Stimulated activated CD4-positive, alpha-beta T cell treated with anti-CD3 and anti-CD28 coated beads, TNF-alpha, amount 100 ng/mL, for 1 hour (primary cell): ENCODE results near the gene BNIP1.

Experiments
- DNase-seq, 3 donors: peaks; one replicate each; pipeline ENCODE4 v3.0.0-alpha.2; 2020; ENCODE audit warnings: low read depth in 3 of 3, low spot score in 1 of 3

Gene BNIP1

GRCh38 chr5:173165177-173166016 lies 21.1 kb downstream of the BNIP1 start:
- no peak for DNase-seq

GRCh38 chr5:173172166-173172565 lies 27.8 kb downstream of the BNIP1 start:
- no peak for DNase-seq

GRCh38 chr5:173175523-173175922 lies 31.2 kb downstream of the BNIP1 start:
- DNase-seq = no peak

- no peak for DNase-seq
Observed at GRCh38 chr5:173178369-173178910, 34.1 kb downstream of the BNIP1 start.

- DNase-seq = no peak
Observed at GRCh38 chr5:173180331-173180730, 36.0 kb downstream of the BNIP1 start.

GRCh38 chr5:173187054-173187743 lies 42.9 kb downstream of the BNIP1 start:
- no peak for DNase-seq

- no peak for DNase-seq
Observed at GRCh38 chr5:173188280-173188679, 43.9 kb downstream of the BNIP1 start.

- DNase-seq = no peak
Observed at GRCh38 chr5:173191015-173191414, 46.7 kb downstream of the BNIP1 start.

- DNase-seq = no peak
Observed at GRCh38 chr5:173191561-173191960, 47.2 kb downstream of the BNIP1 start.

- no peak for DNase-seq
Observed at GRCh38 chr5:173192561-173192960, 48.2 kb downstream of the BNIP1 start.

GRCh38 chr5:173196133-173196952 lies 52.0 kb downstream of the BNIP1 start:
- no peak for DNase-seq

GRCh38 chr5:173197375-173197891 lies 53.1 kb downstream of the BNIP1 start:
- DNase-seq = no peak

- DNase-seq = no peak
Observed at GRCh38 chr5:173198049-173198448, 53.7 kb downstream of the BNIP1 start.

- no peak for DNase-seq
Observed at GRCh38 chr5:173200356-173200755, 56.0 kb downstream of the BNIP1 start.

- no peak for DNase-seq
Observed at GRCh38 chr5:173201636-173202265, 57.4 kb downstream of the BNIP1 start.

GRCh38 chr5:173202266-173202875 lies 58.0 kb downstream of the BNIP1 start:
- DNase-seq = no peak

- no peak for DNase-seq
Observed at GRCh38 chr5:173204185-173204979, 60.1 kb downstream of the BNIP1 start.

- DNase-seq = no peak
Observed at GRCh38 chr5:173205916-173206315, 61.6 kb downstream of the BNIP1 start.

GRCh38 chr5:173208296-173208695 lies 64.0 kb downstream of the BNIP1 start:
- DNase-seq = no peak
